ENCODE measurements around the gene ETS2. TPM values are rescaled to one million over a fixed set of nuclear protein-coding genes. Genes with fewer than 3 reads are reported as not detected.

Gene ETS2
- total RNA-seq, 1 donor from 2014 or later = 68.9 TPM

DNA sequence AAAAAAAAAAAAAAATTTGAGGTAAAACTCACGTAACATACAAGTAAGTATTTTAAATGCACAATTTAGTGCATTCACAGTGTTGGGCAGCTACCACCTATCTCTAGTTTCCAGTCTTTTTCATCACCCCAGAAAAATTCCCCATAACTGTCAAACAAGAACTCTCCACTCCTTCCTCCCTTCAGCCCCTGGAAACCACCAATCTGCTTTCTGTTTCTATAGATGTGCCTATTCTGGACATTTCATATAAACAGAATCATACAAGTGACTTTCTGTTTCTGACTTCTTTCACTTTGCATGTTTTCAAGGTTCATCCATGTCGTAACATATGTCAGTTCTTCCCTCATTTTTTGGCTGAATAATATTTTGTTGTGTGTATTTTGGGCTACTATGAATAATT is 24.9 kb upstream of the ETS2 start:
- DNase-seq = no peak

DNA sequence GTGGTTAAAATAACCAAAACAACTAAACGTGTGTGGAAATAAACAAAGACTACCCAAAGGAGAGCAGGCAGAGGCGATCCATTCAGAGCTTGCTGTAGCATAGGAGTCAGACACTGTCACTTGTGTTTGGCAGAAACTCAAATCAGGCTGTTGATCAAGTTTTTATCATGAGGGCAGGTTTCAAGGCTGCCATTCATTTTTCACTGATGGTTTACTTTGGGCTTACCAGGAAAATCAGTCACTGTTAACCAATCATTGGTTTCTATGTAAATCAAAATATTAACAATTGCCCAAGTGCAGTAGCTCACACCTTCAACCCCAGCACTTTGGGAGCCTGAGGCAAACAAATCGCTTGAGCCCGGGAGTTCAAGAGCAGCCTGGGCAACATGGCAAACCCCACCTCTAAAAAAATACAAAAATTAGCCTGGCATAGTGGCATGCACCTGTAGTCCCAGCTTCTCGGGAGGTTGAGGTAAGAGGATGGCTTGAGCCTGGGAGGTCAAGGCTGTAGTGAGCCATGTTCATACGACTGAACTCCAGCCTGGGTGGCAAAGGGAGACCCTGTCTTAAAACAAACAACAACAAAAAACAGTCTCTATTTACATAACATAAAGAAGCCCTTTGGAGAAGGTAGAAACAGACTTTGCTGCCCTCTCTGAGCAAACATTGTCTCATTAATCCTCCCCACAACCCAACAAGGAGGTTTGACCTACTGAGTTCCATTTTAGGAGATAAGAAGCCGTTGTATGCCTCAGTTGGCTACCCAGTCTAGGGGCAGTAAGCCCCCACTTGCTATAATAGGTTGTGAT is 21.1 kb upstream of the ETS2 start:
- no peak for DNase-seq

DNA sequence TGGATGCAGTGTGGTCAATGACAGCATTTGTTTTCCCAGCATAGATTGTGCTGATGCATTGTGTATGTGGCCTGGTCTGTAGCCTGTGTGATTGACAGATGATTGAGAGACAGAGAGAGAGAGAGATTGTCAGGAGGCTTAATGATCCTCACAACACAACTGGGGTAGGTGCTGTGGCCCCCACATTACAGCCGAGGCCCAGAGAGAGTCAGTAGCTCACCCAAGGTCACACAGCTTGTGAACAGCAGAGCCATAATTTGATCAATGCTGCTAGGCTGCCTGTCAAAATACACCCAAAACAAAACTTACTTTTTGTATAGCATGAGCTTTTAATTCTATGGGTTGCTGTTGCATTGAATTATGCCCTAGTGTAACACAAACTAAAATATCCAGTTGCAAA is 20.2 kb upstream of the ETS2 start:
- no peak for DNase-seq

DNA sequence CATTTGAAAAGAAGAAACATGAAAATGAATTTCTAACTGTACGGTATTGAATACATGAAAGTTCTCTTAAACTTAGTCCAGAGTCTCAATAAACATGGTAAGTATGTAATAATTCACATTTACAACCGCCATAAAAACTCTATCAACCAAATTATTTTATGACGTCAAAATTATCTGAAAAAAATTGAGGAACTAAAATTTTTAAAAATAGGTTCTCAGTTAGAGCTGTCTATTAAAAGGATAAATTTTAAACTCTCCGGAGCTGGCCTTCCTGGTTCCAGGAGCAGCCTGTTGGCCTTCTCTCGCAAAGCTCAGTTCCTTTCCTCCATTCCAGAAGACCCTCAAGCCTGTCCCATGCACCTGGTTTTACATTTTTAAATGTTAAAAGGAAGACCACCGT is 18.7 kb upstream of the ETS2 start:
- no peak for DNase-seq

DNA sequence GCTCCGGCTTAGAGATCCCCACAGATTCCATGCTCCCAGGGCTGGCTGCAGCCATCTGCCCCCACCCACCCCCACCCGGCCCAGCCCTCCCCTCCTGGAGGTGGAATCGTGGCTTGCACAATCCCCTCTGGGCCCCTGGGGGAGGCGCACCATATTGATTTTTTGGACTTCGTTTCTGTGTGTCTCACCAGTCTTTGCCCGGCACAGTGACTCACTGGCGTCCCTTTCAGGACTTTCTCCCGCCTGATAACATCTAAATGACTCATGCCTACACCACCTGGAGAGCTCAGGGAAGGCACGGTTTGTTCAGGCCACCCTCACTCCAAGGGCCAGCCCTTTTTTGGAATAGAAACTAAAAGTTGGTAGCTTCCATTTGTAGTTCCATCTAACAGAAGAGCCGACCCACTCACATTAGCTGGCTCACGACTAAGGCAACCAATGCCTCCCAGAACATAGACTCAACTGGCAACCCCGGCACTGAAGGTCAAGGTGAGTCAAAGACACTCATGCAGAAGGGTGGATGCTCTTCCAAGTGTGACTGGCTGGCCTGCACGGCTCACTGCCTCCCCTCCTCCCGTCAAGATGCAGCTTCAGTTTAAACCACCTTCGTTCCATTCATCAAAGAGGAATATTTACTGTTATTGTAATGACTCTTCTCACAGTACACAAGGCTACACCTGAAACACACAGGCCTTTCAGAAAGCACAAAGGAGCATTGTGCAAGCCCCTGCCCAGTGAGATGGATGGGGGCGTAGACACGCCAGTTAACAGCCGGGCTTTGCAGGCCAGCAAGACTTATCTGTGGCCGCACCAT is 18.1 kb upstream of the ETS2 start:
- DNase-seq = no peak

DNA sequence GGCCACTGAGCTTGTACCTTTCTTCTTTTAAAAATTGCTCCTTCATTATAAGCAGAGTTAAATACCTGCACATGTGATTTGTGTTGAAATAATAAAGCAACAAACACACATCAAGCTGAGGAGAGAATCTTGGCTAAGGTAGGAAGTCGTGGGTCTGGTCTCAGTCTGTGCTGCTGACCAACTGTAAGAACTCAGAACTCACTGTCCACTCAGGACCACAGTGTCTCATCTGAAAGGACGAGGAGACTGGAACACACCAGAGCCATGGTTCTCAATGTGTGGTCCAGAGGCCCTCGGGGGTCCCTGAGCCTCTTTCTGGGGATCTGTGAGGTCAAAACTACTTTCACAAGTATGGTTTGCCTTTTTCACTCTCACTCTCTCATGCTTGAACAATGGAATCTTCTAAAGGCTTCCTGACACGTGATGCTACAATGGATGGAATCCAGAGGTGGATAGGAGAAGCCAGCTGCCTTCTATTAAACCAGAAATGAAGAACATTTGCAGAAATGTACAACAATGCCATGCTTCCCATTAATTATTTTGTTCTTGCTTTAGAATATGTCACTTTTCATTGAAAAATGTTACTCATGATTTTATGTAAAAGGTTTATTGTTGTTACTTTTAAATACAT is 17.3 kb upstream of the ETS2 start:
- DNase-seq = peak; percentile 37

DNA sequence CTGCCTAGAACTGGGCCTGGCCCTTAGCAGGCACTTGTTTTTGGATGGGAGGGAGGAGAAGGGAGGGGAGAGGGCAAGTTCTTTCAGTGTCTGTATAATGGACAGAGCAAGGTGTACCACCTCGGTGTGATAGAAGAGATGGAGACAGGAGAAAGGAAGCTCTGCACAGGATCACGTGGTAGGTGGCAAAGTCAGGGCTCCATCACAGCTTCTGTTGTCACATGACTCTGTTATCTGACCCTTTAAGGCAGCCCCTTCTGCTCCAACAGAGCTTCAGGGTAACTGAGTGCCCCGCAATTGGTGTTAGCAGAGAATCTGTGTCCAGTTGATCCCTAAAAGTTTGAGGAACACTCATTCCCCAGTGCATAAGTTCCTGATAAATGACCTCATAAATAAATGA is 16.5 kb upstream of the ETS2 start:
- no peak for DNase-seq

DNA sequence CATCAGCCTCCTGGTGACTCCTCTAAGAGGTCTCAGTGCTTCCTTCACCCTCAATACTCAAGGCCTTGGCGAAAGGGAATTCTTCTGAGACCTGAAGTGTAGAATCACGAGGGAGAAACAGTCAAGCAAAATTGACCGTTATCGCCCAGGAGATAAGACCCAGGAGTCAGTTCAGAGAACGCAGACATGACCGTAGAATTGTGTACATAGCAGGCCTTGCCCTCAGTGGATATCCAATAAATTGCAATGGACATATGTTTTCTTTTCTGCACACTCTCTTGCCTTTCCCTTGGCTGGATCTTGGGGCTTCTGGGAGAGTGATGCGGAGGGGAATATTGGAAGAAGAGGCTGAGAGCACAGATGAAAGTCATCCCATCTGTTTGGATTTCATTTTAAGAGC is 15.7 kb upstream of the ETS2 start:
- no peak for DNase-seq

DNA sequence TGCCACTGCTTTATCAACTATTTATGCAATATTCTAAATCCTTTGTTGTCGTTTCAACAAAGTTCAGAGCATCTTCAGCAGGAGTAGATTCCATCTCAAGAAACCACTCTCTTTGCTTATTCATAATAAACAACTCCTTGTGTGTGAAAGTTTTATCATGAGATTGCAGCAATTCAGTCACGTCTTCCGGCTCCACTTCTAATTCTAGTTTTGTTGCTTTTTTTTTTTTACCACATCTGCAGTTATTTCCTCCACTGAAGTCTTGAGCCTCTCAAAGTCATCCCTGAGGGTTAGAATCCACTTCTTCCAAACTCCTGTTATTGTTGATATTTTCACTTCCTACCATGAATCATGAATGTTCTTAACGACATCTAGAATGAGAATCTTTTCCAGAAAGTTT is 14.8 kb upstream of the ETS2 start:
- DNase-seq = no peak

DNA sequence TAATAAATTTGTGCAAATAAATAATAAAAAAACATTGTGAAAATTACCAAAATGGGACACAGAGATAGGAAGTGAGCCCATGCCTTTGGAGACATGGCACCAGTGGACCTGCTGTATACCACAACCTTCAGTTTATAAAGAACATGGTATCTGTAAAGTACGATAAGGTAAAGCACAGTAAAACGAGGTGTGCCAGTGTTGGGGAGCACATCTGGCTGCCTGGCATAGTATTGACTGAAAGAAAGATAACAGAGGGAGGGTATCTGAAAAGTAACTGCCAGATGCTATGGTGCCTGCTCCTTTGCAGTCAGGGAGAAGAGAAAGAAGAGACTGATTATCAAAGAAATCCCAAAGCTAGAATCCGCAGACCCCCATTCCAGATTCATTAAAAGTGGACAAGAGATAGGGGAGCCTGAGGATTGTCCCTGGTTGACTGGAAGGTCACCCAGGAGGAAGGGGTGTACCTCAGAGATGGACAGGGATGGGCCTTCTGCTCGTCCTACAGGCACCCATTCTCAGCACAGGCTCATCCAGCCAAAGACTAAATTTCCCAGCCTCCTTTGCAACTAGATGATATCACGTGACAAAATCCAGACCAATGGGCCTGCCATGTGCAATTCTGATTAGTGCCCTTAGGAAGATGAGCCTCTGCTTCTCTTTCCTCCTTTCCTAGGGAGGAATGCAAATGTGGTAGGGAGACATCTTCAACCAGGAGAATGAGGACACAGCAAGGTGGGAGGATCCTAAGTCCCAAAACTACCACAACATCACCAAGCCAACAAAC is 12.9 kb upstream of the ETS2 start:
- no peak for DNase-seq

DNA sequence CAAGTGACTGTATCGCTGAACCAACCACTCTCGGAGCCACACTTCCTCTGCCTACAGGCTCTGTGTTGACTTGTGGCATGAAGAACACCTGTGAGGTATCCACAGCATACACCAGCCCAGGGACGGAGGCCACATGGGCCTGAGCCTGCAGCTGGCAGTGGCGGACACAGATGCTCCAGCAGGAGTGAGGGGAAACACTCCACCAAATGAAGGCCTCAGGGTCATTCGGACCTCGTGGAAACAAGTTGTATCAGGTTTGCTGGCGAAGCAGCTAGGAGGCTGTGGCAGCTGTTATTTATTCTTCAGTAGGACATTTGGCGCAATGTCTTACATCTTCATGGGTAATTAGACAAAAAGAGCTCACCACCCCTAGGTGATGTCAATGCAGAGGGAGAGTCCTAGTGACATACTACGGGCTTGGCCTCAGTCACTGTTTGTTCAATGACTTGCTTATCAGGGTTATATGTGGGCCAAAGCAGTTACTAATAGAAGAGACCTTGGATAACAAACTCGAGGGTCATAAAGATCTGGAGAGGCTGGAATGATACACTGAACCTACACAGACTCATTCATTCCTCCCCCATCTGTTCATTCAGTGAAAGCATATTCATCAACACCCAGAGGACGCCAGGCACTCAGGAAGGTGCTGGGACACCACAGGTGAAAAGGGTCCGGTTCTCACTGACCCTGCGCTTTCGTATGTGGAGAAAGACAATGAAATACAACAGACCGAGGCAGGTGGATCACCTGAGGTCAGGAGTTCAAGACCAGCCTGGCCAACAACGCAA is 11.6 kb upstream of the ETS2 start:
- no peak for DNase-seq

DNA sequence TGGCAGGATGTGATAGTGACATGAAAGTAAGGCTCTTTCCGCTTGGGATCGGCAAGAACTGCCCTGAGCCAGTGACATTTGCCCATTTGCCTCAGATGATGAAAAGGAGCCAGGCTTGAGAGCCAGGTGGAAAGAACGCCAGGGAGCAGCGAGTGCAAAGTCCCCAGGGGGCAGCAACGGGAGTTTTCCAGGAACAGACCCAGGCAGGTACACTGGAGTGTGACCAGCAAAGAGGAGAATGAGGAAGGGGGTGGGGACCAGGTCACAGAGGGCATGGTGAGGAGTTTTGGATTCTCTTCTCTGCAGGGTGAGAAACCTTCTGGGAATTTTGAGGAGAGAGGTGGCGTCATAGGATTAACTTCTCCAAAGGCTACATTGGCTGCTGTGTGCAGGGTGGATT is 10.8 kb upstream of the ETS2 start:
- DNase-seq = no peak

DNA sequence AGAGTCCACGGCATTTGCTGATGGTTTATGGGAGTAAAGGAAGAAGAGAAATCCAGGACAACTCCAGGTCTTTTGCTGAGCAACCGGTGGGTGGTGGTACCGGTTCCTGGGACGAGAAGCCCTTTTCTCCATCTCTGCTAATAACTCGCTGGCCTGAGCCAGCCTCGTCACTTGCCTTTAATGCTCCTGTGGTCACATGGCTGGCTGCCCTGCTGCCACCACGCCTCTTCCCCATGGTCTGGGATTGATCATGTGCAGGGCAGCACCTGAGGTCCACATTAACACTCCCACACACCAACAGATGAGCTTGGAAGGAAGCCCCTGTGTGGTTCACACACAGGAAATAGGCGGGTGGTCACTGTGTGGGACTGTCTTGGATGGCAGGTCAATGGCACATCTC is 10.3 kb upstream of the ETS2 start:
- DNase-seq = no peak

DNA sequence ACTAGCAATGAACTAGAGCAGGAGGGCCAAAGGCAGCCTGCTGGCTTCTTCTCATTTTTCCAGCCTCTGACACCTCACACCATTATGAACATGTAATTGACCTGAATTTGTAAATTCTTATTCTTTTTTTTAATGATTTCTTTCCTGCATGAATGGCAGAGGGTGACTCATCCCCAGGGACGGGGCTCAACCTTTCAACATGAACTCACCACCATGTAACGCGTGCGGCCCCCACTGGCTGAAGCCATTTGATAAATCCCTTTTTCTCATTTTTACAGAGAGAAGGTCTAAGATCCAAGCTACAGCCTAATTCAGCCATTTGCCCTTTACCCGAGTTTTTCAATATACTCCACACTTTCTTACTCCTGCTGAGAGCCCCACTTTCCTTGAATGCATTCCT is 9.3 kb upstream of the ETS2 start:
- DNase-seq = no peak

DNA sequence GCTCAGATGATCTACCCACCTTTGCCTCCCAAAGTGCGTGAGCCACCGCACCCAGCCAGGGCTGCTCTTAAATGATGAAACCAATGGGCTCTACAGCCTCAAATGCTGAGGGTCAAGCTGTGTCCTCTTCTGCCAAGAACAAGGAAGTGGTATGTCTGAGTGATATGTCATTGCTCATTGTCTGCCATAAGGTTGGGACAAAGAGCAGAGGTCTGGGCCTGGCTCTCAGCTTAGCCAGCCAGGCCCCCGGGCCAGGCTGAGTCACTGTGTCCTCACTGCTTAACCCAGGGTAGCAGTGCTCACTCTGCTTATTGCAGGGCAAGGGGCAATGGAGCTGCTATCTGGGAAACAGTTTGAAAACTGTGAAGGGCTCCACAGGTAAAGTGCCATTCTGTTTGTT is 8.3 kb upstream of the ETS2 start:
- no peak for DNase-seq

DNA sequence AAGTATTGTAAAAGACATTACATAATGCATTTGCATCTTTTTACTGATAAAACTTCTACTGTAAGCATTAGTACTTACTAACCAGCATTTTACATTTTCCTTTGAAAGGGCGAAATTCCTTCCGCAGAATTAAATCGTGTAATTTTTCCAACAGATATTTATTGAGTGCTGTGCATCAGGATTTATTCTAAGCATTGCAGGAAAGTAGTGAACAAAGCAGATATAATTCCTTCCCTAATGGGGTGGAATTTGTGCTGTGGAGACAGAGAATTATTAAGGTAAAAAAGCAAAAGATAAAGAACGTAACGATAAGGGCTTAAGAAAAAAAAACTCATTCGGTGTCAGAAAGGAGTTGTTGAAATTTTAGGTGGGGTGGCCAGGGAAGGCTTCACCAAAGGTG is 7.6 kb upstream of the ETS2 start:
- no peak for DNase-seq

DNA sequence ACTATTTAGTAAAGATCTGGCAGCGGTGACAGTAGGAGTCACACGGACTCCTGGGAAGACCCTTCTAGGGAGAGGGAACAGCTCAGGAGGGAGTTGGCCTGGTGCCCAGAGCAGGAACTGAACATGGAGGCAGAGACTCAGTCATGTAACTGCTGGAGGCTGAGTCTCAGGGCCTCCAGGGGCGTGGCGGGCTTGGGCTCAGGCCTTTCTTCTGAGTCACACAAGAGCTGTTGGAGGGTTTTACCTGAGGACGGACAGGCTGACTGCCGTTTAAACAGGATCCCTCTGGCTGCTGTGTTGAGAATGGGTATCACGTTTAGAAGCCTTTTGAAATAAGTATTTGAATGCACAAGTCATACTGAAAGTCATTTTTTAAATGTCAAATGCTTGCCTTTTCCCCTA is 7.2 kb upstream of the ETS2 start:
- DNase-seq = no peak

DNA sequence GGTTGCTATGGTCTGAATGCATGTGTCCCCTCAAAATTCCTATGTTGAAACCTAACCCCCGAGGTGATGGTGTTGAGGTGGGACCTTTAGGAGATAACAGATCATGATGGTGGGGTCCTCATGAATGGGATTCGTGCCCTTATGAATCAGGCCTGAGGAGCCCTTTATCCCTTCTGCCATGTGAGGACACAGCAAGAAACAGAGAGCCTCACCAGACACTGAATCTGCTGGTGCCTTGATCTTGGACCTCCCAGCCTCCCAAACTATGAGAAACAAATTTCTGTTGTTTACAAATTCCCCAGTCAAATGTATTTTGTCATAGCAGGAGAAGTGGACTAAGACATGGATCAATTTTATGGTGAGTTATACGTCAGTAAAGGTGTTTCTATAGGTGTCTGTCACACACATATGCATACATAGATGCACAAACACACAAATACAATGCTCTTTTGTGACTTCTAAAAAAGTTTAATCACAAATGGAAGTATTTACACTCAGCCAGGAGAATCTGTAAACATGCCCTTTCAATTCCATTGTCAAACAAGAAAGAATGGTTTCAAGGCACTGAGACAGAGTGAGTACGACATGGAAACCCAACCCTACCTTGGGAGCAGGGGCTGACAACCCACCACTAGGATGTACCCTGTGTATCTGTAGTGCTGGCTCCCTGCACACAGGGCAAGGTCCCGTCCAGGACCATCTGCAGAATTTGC is 5.5 kb upstream of the ETS2 start:
- no peak for DNase-seq

DNA sequence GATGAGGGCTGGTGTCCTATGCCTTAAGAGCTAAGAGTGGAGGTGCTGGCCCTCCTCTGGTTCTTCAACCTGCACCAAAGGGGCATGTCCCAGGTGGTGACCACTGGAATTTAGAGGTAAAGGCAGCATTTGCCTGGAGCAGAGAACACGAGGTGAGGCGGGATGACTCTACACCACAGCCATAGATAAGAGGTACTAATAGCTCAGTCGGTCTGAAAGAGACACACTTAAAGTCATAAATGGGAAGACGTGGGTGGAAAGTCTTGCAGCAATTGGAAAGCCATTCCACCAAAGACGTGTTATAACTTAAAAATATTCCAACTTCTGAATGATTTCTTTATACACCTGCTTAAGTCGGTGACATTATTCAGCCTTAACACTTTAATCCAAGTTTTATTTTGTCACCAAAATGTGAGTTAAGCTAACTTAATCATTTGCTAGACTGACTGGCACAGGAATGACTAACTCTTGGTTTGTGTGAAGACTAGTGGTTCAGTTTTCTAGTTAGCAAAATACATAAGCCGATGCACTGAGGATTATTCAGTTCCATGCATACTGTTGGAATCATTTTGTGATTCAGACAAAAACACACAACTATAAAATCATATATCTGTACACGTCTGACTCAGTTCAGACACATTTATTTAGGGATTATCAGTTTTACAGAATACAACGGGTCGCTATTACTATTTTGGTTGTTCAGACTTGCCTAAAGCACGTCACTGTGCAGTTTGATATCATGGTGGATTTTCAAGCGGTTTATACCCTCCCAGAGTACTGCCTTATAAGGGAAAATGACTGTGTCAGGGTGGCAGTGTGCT is 4.6 kb upstream of the ETS2 start:
- DNase-seq = peak; percentile 30
